Suprapubic skin (tissue), 4 donors: ENCODE results near the gene SNX24. TPM values are rescaled to one million over a fixed set of nuclear protein-coding genes. Genes with fewer than 3 reads are reported as not detected.

Source experiments
- DNase-seq, 2 donors: peaks; one replicate each; pipeline ENCODE4 v3.0.0-alpha.2; 2019; ENCODE audit warnings: low spot score in 2 of 2
- H3K27ac ChIP-seq: fragments of 200-600 bp; sonication (generic); one replicate; pipeline ENCODE4 v1.5.1; 2019
- H3K27me3 ChIP-seq: fragments of 200-600 bp; sonication (generic); one replicate; pipeline ENCODE4 v1.5.1; 2019
- H3K36me3 ChIP-seq: fragments of 200-600 bp; sonication (generic); one replicate; pipeline ENCODE4 v1.5.1; 2019
- H3K4me1 ChIP-seq: fragments of 200-600 bp; sonication (generic); one replicate; pipeline ENCODE4 v1.5.1; 2019
- H3K4me3 ChIP-seq: fragments of 200-600 bp; sonication (generic); one replicate; pipeline ENCODE4 v1.5.1; 2019; ENCODE audit warnings: mild to moderate bottlenecking
- H3K9me3 ChIP-seq: fragments of 200-600 bp; sonication (generic); one replicate; pipeline ENCODE4 v1.5.1; 2019
- EP300 ChIP-seq: sonication (generic); formaldehyde crosslinking; IDR thresholded peaks from one replicate; pipeline ENCODE4 v1.6.1; 2017; ENCODE audit warnings: antibody characterized with exemption
- POLR2A ChIP-seq, 2 donors: fragments of 450-650 bp; IDR thresholded peaks; one replicate each; pipeline ENCODE4 v1.6.1; 2017; ENCODE audit warnings: antibody characterized with exemption in 2 of 2, mild to moderate bottlenecking in 2 of 2, moderate library complexity in 2 of 2
- POLR2AphosphoS5 ChIP-seq, 3 donors: sonication (generic); formaldehyde crosslinking; IDR thresholded peaks; one replicate each; pipeline ENCODE4 v1.6.1; 2017; ENCODE audit warnings: antibody characterized with exemption in 3 of 3
- WGBS: methylation state at CpG from one replicate; pipeline ENCODE4 v1.1.5; 2018; 5-methylcytosine and 5-hydroxymethylcytosine counted together
- total RNA-seq, 4 donors: library from RNA; depleted of rRNA; stranded (reverse); fragments of >200 nt; gene quantifications; one replicate each; pipeline ENCODE4 v1.1.0, GENCODE V29; 2016
- TF ChIP-seq, protein P1 (sequence below), 2 donors: fragments of 200-600 bp in 1 of 2; fragments of 450-650 bp in 1 of 2; sonication (generic) in 1 of 2; IDR thresholded peaks; one replicate each; pipeline ENCODE4 v1.5.1; 2016 to 2019; ENCODE audit warnings: antibody characterized with exemption in 2 of 2, mild to moderate bottlenecking in 1 of 2, moderate library complexity in 1 of 2

The SNX24 gene
- total RNA-seq, 4 donors from 2014 or later, result 15.2 to 43.0 (median 25.3) TPM

GRCh38 chr5:123036391-123037103, 191.1 kb downstream of the SNX24 start, which contains the start of gene PPIC:
PPIC (minus strand) TSS chr5:123036725; CDS start chr5:123036625, 100 bp downstream.
- Histone ChIP-seq H3K4me3 (peak within 1 kb of the TSS; percentile 72), H3K9me3 (no peaks in the 10 kb centered on the region), H3K27me3 (no peaks in the 10 kb centered on the region), H3K4me1 (peaks cover 9% of the 10 kb centered on the region), H3K36me3 (no peaks in the 10 kb centered on the region), H3K27ac (peak within 1 kb of the TSS; percentile 83)
- WGBS, result 0% methylated on average over 26 of the region's 84 CpGs
- peak; percentile 87 to 90 for DNase-seq
- no peak for TF ChIP-seq POLR2A (IDR thresholded peaks at IDR 0.05)
- no peak for TF ChIP-seq EP300
- no peak for TF ChIP-seq POLR2AphosphoS5 (IDR thresholded peaks at IDR 0.05)
- TF ChIP-seq, protein P1, sequence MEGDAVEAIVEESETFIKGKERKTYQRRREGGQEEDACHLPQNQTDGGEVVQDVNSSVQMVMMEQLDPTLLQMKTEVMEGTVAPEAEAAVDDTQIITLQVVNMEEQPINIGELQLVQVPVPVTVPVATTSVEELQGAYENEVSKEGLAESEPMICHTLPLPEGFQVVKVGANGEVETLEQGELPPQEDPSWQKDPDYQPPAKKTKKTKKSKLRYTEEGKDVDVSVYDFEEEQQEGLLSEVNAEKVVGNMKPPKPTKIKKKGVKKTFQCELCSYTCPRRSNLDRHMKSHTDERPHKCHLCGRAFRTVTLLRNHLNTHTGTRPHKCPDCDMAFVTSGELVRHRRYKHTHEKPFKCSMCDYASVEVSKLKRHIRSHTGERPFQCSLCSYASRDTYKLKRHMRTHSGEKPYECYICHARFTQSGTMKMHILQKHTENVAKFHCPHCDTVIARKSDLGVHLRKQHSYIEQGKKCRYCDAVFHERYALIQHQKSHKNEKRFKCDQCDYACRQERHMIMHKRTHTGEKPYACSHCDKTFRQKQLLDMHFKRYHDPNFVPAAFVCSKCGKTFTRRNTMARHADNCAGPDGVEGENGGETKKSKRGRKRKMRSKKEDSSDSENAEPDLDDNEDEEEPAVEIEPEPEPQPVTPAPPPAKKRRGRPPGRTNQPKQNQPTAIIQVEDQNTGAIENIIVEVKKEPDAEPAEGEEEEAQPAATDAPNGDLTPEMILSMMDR (IDR thresholded peaks at IDR 0.05), result no peak

DNA sequence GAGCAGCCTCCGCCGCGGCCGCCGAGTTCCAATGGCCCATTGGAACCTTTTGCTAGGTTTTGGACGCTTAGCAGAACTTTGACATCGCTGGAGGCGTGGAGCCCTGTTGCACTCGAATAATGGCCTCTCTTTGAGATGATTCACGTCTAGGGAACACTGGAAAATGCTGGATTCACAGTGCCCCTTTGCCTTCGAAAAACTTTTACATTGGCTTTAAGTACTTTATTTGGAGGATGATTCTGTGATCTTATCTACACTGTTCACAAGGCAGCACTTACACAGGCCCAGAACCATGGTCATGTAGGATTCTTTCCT, 191.6 kb downstream of the SNX24 start:
- Histone ChIP-seq H3K27ac (peak overlapping the region; percentile 83), H3K4me3 (peak overlapping the region; percentile 72), H3K9me3 (no peaks in the 10 kb centered on the region), H3K36me3 (no peaks in the 10 kb centered on the region), H3K27me3 (no peaks in the 10 kb centered on the region), H3K4me1 (peaks cover 9% of the 10 kb centered on the region)
- TF ChIP-seq POLR2AphosphoS5 (IDR thresholded peaks at IDR 0.05), result no peak
- TF ChIP-seq, protein P1 (IDR thresholded peaks at IDR 0.05), result no peak
- TF ChIP-seq POLR2A (IDR thresholded peaks at IDR 0.05), result no peak
- TF ChIP-seq EP300, result no peak
- DNase-seq, result no peak
- WGBS, result 5% methylated on average over 6 of the region's 11 CpGs

DNA sequence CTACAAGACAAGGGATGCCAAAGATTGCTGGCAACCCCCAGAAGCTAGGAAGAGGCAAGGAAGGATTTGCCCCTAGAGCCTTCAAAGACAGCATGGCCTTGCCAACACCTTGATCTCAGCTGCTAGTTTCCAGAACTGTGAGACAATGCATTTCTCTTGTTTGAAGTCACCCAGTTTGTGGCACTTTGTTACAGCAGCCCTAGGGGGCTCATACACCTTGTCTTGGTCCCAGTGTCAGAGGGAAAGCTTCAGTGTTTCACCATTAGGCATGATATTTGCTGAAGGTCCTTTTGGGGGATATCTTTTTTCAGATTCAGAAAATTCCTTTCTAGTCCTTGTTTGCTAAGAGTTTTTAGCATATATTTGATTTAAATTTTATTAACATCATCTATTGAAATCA, 194.3 kb downstream of the SNX24 start:
- H3K27me3 ChIP-seq, result no peaks in the 10 kb centered on the region
- no peak overlapping the region for H3K27ac ChIP-seq
- peaks cover 9% of the 10 kb centered on the region for H3K4me1 ChIP-seq
- DNase-seq, result no peak
- H3K4me3 ChIP-seq, result no peak overlapping the region
- no peaks in the 10 kb centered on the region for H3K9me3 ChIP-seq
- no peaks in the 10 kb centered on the region for H3K36me3 ChIP-seq
- TF ChIP-seq, protein P1 (IDR thresholded peaks at IDR 0.05), result no peak
- no peak for TF ChIP-seq EP300
- no peak for TF ChIP-seq POLR2A (IDR thresholded peaks at IDR 0.05)
- TF ChIP-seq POLR2AphosphoS5 (IDR thresholded peaks at IDR 0.05), result no peak

DNA sequence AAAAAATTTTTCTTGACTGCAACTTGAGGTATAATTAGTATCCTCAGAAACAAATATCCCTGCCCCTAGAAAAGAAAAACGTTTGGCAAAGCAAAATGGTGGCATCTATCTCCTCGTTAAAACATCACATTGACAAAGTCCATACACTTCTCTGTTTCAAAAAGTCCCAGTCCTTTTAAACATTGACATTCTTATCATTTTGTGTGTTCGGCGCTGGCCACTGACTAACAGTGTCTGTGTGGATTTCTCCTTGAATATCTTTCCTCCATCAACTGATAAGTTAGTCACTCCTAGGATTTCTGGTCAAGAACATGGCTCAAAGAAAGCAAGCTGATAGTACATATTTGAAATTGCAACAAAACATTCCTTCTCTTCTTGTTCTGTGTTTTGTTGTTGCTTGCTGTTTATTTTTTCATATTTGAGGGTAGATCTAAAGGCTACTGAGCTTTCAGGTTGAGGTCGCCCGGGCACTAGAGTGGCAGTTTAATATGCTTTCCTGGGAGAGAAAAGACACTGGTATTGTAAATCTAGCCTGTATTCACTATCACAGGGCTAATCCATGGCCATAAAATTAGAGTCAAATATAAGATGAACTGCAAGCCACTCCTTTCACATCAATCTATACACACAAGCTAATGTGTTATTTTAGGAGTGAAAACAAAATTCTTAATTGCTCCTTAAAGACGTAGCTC, 199.7 kb downstream of the SNX24 start:
- H3K4me1 ChIP-seq, result no peaks in the 10 kb centered on the region
- DNase-seq, result no peak
- TF ChIP-seq POLR2A (IDR thresholded peaks at IDR 0.05) (no peak), EP300 (no peak), POLR2AphosphoS5 (IDR thresholded peaks at IDR 0.05) (no peak)
- TF ChIP-seq, protein P1 (IDR thresholded peaks at IDR 0.05), result no peak
- H3K27me3 ChIP-seq, result no peaks in the 10 kb centered on the region
- no peak overlapping the region for H3K27ac ChIP-seq
- no peaks in the 10 kb centered on the region for H3K9me3 ChIP-seq
- no peaks in the 10 kb centered on the region for H3K36me3 ChIP-seq
- 84% methylated on average over 7 of the region's 7 CpGs for WGBS
- no peak overlapping the region for H3K4me3 ChIP-seq

DNA sequence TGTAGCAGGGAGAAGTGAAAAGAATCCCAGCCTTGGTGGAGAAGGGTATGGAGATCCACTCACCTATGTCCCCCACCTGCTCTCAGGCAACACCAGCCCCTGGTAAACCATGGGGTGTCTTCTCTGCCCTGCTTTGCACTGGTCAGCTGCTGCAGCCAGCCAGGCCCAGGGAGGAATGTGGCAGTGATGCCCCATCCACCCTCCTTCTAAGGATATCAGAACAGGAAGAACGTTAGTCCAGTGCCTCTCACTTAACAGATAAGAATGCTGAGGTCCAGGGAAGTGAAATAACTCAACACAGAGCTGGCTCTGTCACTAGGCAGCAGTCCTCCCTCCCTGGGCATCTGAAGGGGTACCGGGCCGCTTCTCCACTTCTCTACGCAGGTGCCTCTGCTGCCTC, 200.8 kb downstream of the SNX24 start:
- TF ChIP-seq, protein P1 (IDR thresholded peaks at IDR 0.05), result no peak
- TF ChIP-seq POLR2AphosphoS5 (IDR thresholded peaks at IDR 0.05) (no peak), EP300 (no peak), POLR2A (IDR thresholded peaks at IDR 0.05) (no peak)
- Histone ChIP-seq H3K27ac (no peak overlapping the region), H3K4me1 (no peaks in the 10 kb centered on the region)

More for the DNA sequence above, 200.8 kb downstream of the SNX24 start:
- 92% methylated on average over 4 of the region's 4 CpGs for WGBS
- no peaks in the 10 kb centered on the region for H3K36me3 ChIP-seq
- no peak overlapping the region for H3K4me3 ChIP-seq
- no peaks in the 10 kb centered on the region for H3K9me3 ChIP-seq
- no peaks in the 10 kb centered on the region for H3K27me3 ChIP-seq
- no peak for DNase-seq
